ENCODE results near the gene NPHP1.

GRCh38 chr2:110140401-110140800 lies 64.4 kb downstream of the NPHP1 start:
- no peak for TF ChIP-seq POLR2A (IDR thresholded peaks at IDR 0.05)
- TF ChIP-seq CTCF (IDR thresholded peaks at IDR 0.05) = no peak
